WTC11 (cell line): ENCODE measurements around the gene ERC1. TPM values are rescaled to one million over a fixed set of nuclear protein-coding genes. Genes with fewer than 3 reads are reported as not detected.

Experiments
- ATAC-seq: fragments of 200-7000 bp; cut with Tn5 transposase; 2 replicates; pipeline ENCODE4 v1.10.0; 2021; ENCODE audit warnings: mild to moderate bottlenecking, moderate library complexity
- CTCF ChIA-PET: fragments of 300-600 bp; sonication (Branson Sonifier 250); formaldehyde crosslinking; loops from one replicate; lab custom pipeline; 2021; ENCODE audit warnings: antibody characterized with exemption; lab: Charles Lee
- POLR2A ChIA-PET: fragments of 350-600 bp; sonication (Branson Sonifier 250); formaldehyde crosslinking; loops from one replicate; lab custom pipeline; 2021; ENCODE audit warnings: antibody characterized with exemption; lab: Charles Lee
- DNase-seq: peaks from one replicate; pipeline ENCODE4 v3.0.0; 2021; ENCODE audit warnings: low spot score
- H3K27ac Mint-ChIP-seq: 2 replicates; pipeline ENCODE4 v1.8.0; 2021; ENCODE audit warnings: mixed read lengths
- H3K27me3 Mint-ChIP-seq: 2 replicates; pipeline ENCODE4 v1.8.0; 2021; ENCODE audit warnings: low read depth, mild to moderate bottlenecking, moderate library complexity, mixed read lengths
- H3K36me3 Mint-ChIP-seq: 2 replicates; pipeline ENCODE4 v1.8.0; 2021; ENCODE audit warnings: mixed read lengths
- H3K4me1 Mint-ChIP-seq: 2 replicates; pipeline ENCODE4 v1.8.0; 2022; ENCODE audit warnings: mixed read lengths
- H3K4me3 Mint-ChIP-seq: 2 replicates; pipeline ENCODE4 v1.8.0; 2021; ENCODE audit warnings: mild to moderate bottlenecking, moderate library complexity, mixed read lengths
- H3K9me3 Mint-ChIP-seq: 2 replicates; pipeline ENCODE4 v1.8.0; 2021; ENCODE audit warnings: mixed read lengths
- ATF1 ChIP-seq: sonication (generic); formaldehyde crosslinking; IDR thresholded peaks from 2 replicates; pipeline ENCODE4 v1.8.1; 2023; ENCODE audit warnings: mild to moderate bottlenecking, moderate library complexity, missing genetic modification reagents
- ATF3 ChIP-seq: sonication (generic); formaldehyde crosslinking; conservative IDR thresholded peaks from 2 replicates; pipeline ENCODE4 v1.8.1; 2022; ENCODE audit warnings: mild to moderate bottlenecking, missing genetic modification reagents
- CDX4 ChIP-seq: fragments of 250-450 bp; sonication (Bioruptor Pico); IDR thresholded peaks from 2 replicates; pipeline ENCODE4 v1.9.0; 2021; ENCODE audit warnings: moderate library complexity, mild to moderate bottlenecking, inconsistent platforms, borderline replicate concordance
- CREM ChIP-seq: sonication (generic); formaldehyde crosslinking; IDR thresholded peaks from 2 replicates; pipeline ENCODE4 v1.8.1; 2022; ENCODE audit warnings: mild to moderate bottlenecking, missing genetic modification reagents, moderate library complexity
- CTCF ChIP-seq: fragments of 200-600 bp; IDR thresholded peaks from 2 replicates; pipeline ENCODE4 v1.8.0; 2022; ENCODE audit warnings: antibody characterized with exemption
- E2F4 ChIP-seq: sonication (generic); formaldehyde crosslinking; IDR thresholded peaks from 2 replicates; pipeline ENCODE4 v1.8.1; 2022; ENCODE audit warnings: low read depth, mild to moderate bottlenecking, moderate library complexity, missing genetic modification reagents, borderline replicate concordance
- ELF4 ChIP-seq: sonication (generic); formaldehyde crosslinking; IDR thresholded peaks from 2 replicates; pipeline ENCODE4 v1.8.1; 2022; ENCODE audit warnings: low read depth, mild to moderate bottlenecking, moderate library complexity, missing genetic modification reagents
- EMX1 ChIP-seq: fragments of 250-450 bp; sonication (Bioruptor Pico); IDR thresholded peaks from 2 replicates; pipeline ENCODE4 v1.8.0; 2021; ENCODE audit warnings: mild to moderate bottlenecking
- ETV6 ChIP-seq: sonication (generic); formaldehyde crosslinking; IDR thresholded peaks from 2 replicates; pipeline ENCODE4 v1.8.1; 2022; ENCODE audit warnings: mild to moderate bottlenecking, missing genetic modification reagents
- JAZF1 ChIP-seq: fragments of 250-450 bp; sonication (Bioruptor Pico); IDR thresholded peaks from 2 replicates; pipeline ENCODE4 v1.9.0; 2021; ENCODE audit warnings: moderate library complexity, mild to moderate bottlenecking, inconsistent platforms
- NR1H2 ChIP-seq: sonication (generic); formaldehyde crosslinking; IDR thresholded peaks from 2 replicates; pipeline ENCODE4 v1.9.0; 2021; ENCODE audit warnings: mild to moderate bottlenecking, moderate library complexity, missing genetic modification reagents
- RELA ChIP-seq: sonication (generic); formaldehyde crosslinking; IDR thresholded peaks from 2 replicates; pipeline ENCODE4 v1.8.1; 2022; ENCODE audit warnings: missing genetic modification reagents, mild to moderate bottlenecking, borderline replicate concordance
- SMAD3 ChIP-seq: sonication (generic); formaldehyde crosslinking; IDR thresholded peaks from 2 replicates; pipeline ENCODE4 v1.8.0; 2022; ENCODE audit warnings: missing genetic modification reagents, mild to moderate bottlenecking, borderline replicate concordance
- STAT6 ChIP-seq: sonication (generic); formaldehyde crosslinking; conservative IDR thresholded peaks from 2 replicates; pipeline ENCODE4 v1.8.1; 2023; ENCODE audit warnings: mild to moderate bottlenecking, low read depth, missing genetic modification reagents, moderate library complexity
- TEAD1 ChIP-seq: sonication (generic); formaldehyde crosslinking; IDR thresholded peaks from 2 replicates; pipeline ENCODE4 v1.8.0; 2022; ENCODE audit warnings: mild to moderate bottlenecking, missing genetic modification reagents
- USF1 ChIP-seq: sonication (generic); formaldehyde crosslinking; IDR thresholded peaks from 2 replicates; pipeline ENCODE4 v1.8.0; 2022; ENCODE audit warnings: mild to moderate bottlenecking, missing genetic modification reagents
- USF2 ChIP-seq: sonication (generic); formaldehyde crosslinking; IDR thresholded peaks from 2 replicates; pipeline ENCODE4 v1.8.1; 2023; ENCODE audit warnings: mild to moderate bottlenecking, missing genetic modification reagents, moderate library complexity
- ZNF138 ChIP-seq: sonication (generic); formaldehyde crosslinking; conservative IDR thresholded peaks from 2 replicates; pipeline ENCODE4 v1.8.1; 2022; ENCODE audit warnings: mild to moderate bottlenecking, moderate library complexity, missing genetic modification reagents
- ZNF219 ChIP-seq: sonication (generic); formaldehyde crosslinking; IDR thresholded peaks from 2 replicates; pipeline ENCODE4 v1.8.0; 2023; ENCODE audit warnings: missing genetic modification reagents, mild to moderate bottlenecking, borderline replicate concordance
- ZNF232 ChIP-seq: sonication (generic); formaldehyde crosslinking; IDR thresholded peaks from 2 replicates; pipeline ENCODE4 v1.8.0; 2022; ENCODE audit warnings: mild to moderate bottlenecking, missing genetic modification reagents
- ZNF317 ChIP-seq: sonication (generic); formaldehyde crosslinking; IDR thresholded peaks from 2 replicates; pipeline ENCODE4 v1.8.1; 2023; ENCODE audit warnings: low read depth, mild to moderate bottlenecking, moderate library complexity, missing genetic modification reagents, borderline replicate concordance
- ZNF396 ChIP-seq: fragments of 250-450 bp; sonication (Bioruptor Pico); IDR thresholded peaks from 2 replicates; pipeline ENCODE4 v1.8.0; 2021; ENCODE audit warnings: mild to moderate bottlenecking, moderate library complexity, borderline replicate concordance
- ZNF425 ChIP-seq: fragments of 250-450 bp; sonication (Bioruptor Pico); conservative IDR thresholded peaks from 2 replicates; pipeline ENCODE4 v1.9.0; 2021; ENCODE audit warnings: mild to moderate bottlenecking
- total RNA-seq: library from RNA; stranded (reverse); gene quantifications from 3 replicates; pipeline ENCODE4 v1.2.3, GENCODE V29; 2021

Gene ERC1
- total RNA-seq, 1 experiment from 2014 or later: 47.5 TPM

- TF ChIP-seq CDX4 (CRISPR knock-in tag) (no peak), ATF1 (CRISPR knock-in tag) (no peak), STAT6 (CRISPR knock-in tag) (no peak), CTCF (no peak), ELF4 (CRISPR knock-in tag) (no peak), EMX1 (CRISPR knock-in tag) (no peak), ZNF138 (CRISPR knock-in tag) (no peak), ZNF396 (CRISPR knock-in tag) (no peak), ZNF425 (no peak), ETV6 (CRISPR knock-in tag) (no peak), JAZF1 (CRISPR knock-in tag) (no peak), TEAD1 (CRISPR knock-in tag) (no peak), ATF3 (CRISPR knock-in tag) (no peak), USF2 (CRISPR knock-in tag) (no peak), NR1H2 (CRISPR knock-in tag) (no peak), USF1 (CRISPR knock-in tag) (no peak)
These were observed 276.2 kb downstream of the ERC1 start for GRCh38 chr12:1267243-1267642.

GRCh38 chr12:1272142-1272541, 281.1 kb downstream of the ERC1 start:
- no peak overlapping the region for H3K4me3 Mint-ChIP-seq
- TF ChIP-seq CDX4 (CRISPR knock-in tag) (no peak), ZNF232 (no peak), SMAD3 (CRISPR knock-in tag) (no peak), RELA (CRISPR knock-in tag) (no peak), CREM (CRISPR knock-in tag) (no peak), ZNF219 (no peak), E2F4 (CRISPR knock-in tag) (no peak), ZNF317 (no peak)

More at GRCh38 chr12:1267243-1267642, 276.2 kb downstream of the ERC1 start:
- no peak overlapping the region for H3K27ac Mint-ChIP-seq
- no peaks in the 10 kb centered on the region for H3K9me3 Mint-ChIP-seq
- H3K4me3 Mint-ChIP-seq: no peak overlapping the region
- H3K36me3 Mint-ChIP-seq: peaks cover 10% of the 10 kb centered on the region
- POLR2A ChIA-PET: no interaction called here
- no peaks in the 10 kb centered on the region for H3K27me3 Mint-ChIP-seq
- ATAC-seq: no peak
- H3K4me1 Mint-ChIP-seq: no peaks in the 10 kb centered on the region
- CTCF ChIA-PET: interaction anchor here (1.3 kb wide), 1 partner anchor 149 kb away, joined by 6 read pairs; no protein-coding TSS in a partner anchor
- DNase-seq: no peak

More at GRCh38 chr12:1272142-1272541, 281.1 kb downstream of the ERC1 start:
- no peaks in the 10 kb centered on the region for H3K27me3 Mint-ChIP-seq
- no peaks in the 10 kb centered on the region for H3K4me1 Mint-ChIP-seq
- no peak for ATAC-seq
- no peaks in the 10 kb centered on the region for H3K9me3 Mint-ChIP-seq
- no peak overlapping the region for H3K27ac Mint-ChIP-seq
- H3K36me3 Mint-ChIP-seq: no peaks in the 10 kb centered on the region
- CTCF ChIA-PET: no interaction called here
- POLR2A ChIA-PET: no interaction called here
- no peak for DNase-seq
